SU-DHL-6 (cell line): ENCODE results near the gene TMEM129.

ENCODE experiments used
- H2AFZ ChIP-seq: fragments of 200-600 bp; sonication (generic); 2 replicates; pipeline ENCODE4 v1.6.1; 2014; ENCODE audit warnings: low read depth, mild to moderate bottlenecking, moderate library complexity, mixed read lengths, antibody characterized with exemption, low read length; ENCODE audit not compliant: severe bottlenecking
- H3F3A ChIP-seq: fragments of 200-600 bp; shearing (Covaris generic); 2 replicates; pipeline ENCODE4 v1.6.0; 2016; ENCODE audit warnings: antibody characterized with exemption, mild to moderate bottlenecking; ENCODE audit not compliant: insufficient read depth
- H3K27ac ChIP-seq: fragments of 200-600 bp; sonication (generic); 2 replicates; pipeline ENCODE4 v1.5.1; 2016; ENCODE audit warnings: low read depth, mild to moderate bottlenecking, low read length, moderate library complexity, mixed read lengths
- H3K27me3 ChIP-seq: fragments of 200-600 bp; sonication (generic), shearing (Covaris generic); 2 replicates; pipeline ENCODE4 v1.6.0; 2014; ENCODE audit warnings: mild to moderate bottlenecking, low read length
- H3K36me3 ChIP-seq: fragments of 200-600 bp; sonication (generic); 2 replicates; pipeline ENCODE4 v1.6.1; 2014; ENCODE audit warnings: mild to moderate bottlenecking, low read length, mixed read lengths
- H3K4me2 ChIP-seq: fragments of 300-600, 200-600 bp; shearing (Covaris generic), sonication (generic); 2 replicates; pipeline ENCODE4 v1.6.0; 2014; ENCODE audit warnings: low read length, low read depth, mild to moderate bottlenecking; ENCODE audit not compliant: poor library complexity, severe bottlenecking
- H3K4me3 ChIP-seq: fragments of 200-600 bp; sonication (generic); 2 replicates; pipeline ENCODE4 v1.5.1; 2014; ENCODE audit warnings: antibody characterized with exemption, low read length, mild to moderate bottlenecking, mixed read lengths; ENCODE audit not compliant: insufficient read depth, poor library complexity, severe bottlenecking
- H3K79me2 ChIP-seq: fragments of 200-600 bp; sonication (generic); 2 replicates; pipeline ENCODE4 v1.6.1; 2014; ENCODE audit warnings: mild to moderate bottlenecking, low read length, moderate library complexity; ENCODE audit not compliant: insufficient read depth
- H3K9ac ChIP-seq: fragments of 200-600 bp; sonication (generic); 2 replicates; pipeline ENCODE4 v1.7.0; 2014; ENCODE audit warnings: mild to moderate bottlenecking, low read length
- H3K9me2 ChIP-seq: fragments of 200-600 bp; sonication (generic); replicated peaks from 2 replicates; pipeline ENCODE4 v1.6.1; 2014; ENCODE audit warnings: low read length; ENCODE audit not compliant: insufficient read depth
- H3K9me3 ChIP-seq: fragments of 200-600 bp; sonication (generic); 2 replicates; pipeline ENCODE4 v1.6.1; 2014; ENCODE audit warnings: low read length, mixed read lengths; ENCODE audit not compliant: insufficient read depth
- H4K20me1 ChIP-seq: fragments of 200-600 bp; sonication (generic); 2 replicates; pipeline ENCODE4 v1.6.1; 2014; ENCODE audit warnings: low read depth, mild to moderate bottlenecking, antibody characterized with exemption, low read length, moderate library complexity, mixed read lengths
- EZH2phosphoT487 ChIP-seq: fragments of 200-600 bp; sonication (generic), shearing (Covaris generic); conservative IDR thresholded peaks from 2 replicates; pipeline ENCODE4 v1.6.1; 2018; ENCODE audit warnings: mild to moderate bottlenecking, antibody characterized with exemption, low read length, moderate library complexity, mixed read lengths
- TF ChIP-seq, protein P1 (sequence below): fragments of 200-600 bp; sonication (generic); IDR thresholded peaks from one replicate; pipeline ENCODE4 v1.5.1; 2017; ENCODE audit warnings: antibody characterized with exemption, mild to moderate bottlenecking, low read length, moderate library complexity; ENCODE audit not compliant: insufficient read depth, poor library complexity, severe bottlenecking

The TMEM129 gene

GRCh38 chr4:1676605-1677525 is 44.3 kb downstream of the TMEM129 start:
- Histone ChIP-seq H3K36me3 (no peaks in the 10 kb centered on the region), H3K9ac (no peak overlapping the region), H4K20me1 (no peaks in the 10 kb centered on the region), H3K27ac (no peak overlapping the region), H2AFZ (no peak overlapping the region), H3F3A (no peaks in the 10 kb centered on the region), H3K9me3 (no peaks in the 10 kb centered on the region), H3K79me2 (no peaks in the 10 kb centered on the region), H3K27me3 (no peaks in the 10 kb centered on the region), H3K4me3 (no peak overlapping the region), H3K4me2 (no peak overlapping the region), H3K9me2 (no peaks in the 10 kb centered on the region)
- no peak for TF ChIP-seq EZH2phosphoT487
- TF ChIP-seq, protein P1, sequence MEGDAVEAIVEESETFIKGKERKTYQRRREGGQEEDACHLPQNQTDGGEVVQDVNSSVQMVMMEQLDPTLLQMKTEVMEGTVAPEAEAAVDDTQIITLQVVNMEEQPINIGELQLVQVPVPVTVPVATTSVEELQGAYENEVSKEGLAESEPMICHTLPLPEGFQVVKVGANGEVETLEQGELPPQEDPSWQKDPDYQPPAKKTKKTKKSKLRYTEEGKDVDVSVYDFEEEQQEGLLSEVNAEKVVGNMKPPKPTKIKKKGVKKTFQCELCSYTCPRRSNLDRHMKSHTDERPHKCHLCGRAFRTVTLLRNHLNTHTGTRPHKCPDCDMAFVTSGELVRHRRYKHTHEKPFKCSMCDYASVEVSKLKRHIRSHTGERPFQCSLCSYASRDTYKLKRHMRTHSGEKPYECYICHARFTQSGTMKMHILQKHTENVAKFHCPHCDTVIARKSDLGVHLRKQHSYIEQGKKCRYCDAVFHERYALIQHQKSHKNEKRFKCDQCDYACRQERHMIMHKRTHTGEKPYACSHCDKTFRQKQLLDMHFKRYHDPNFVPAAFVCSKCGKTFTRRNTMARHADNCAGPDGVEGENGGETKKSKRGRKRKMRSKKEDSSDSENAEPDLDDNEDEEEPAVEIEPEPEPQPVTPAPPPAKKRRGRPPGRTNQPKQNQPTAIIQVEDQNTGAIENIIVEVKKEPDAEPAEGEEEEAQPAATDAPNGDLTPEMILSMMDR, result no peak

GRCh38 chr4:1675802-1676137 is 45.4 kb downstream of the TMEM129 start:
- Histone ChIP-seq H3K27me3 (no peaks in the 10 kb centered on the region), H3K4me2 (no peak overlapping the region), H3K9ac (no peak overlapping the region), H3K9me3 (no peaks in the 10 kb centered on the region), H3K36me3 (no peaks in the 10 kb centered on the region), H3K27ac (no peak overlapping the region), H2AFZ (no peak overlapping the region), H3F3A (no peaks in the 10 kb centered on the region), H4K20me1 (no peaks in the 10 kb centered on the region), H3K9me2 (no peaks in the 10 kb centered on the region), H3K79me2 (no peaks in the 10 kb centered on the region), H3K4me3 (no peak overlapping the region)
- TF ChIP-seq, protein P1, result no peak
- no peak for TF ChIP-seq EZH2phosphoT487

DNA sequence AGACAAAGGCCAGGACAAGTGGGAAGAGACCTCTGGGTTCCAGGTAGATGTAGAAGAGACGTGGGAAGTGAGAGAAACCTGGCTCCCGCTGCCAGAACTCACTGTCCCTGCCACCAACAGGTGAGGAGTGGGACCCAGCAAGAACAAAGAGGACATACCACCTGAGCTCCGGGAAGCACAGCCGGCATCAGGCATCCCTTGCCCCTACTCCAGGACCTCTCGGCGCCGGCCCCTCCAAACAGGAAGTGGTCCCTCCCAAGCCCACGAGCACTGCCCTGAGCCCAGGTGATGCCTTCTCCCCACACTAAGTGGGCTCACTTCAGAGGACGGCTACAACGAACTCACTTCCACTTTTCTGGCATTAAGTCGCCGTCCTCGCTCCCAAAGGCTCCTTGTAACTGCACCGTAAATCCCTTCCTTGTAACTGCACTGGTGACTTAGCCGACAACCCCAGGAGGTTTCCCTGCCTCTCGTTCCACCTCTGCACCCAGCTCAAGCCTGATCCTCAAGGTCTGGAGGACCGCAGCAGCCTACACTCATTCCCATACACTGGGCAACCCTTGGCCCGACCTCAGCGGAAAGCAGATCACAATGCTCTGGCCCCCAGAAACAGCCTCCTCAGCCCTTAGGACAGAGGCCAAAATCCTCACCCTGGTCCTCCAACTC is 45.9 kb downstream of the TMEM129 start:
- H2AFZ ChIP-seq, result no peak overlapping the region
- no peak overlapping the region for H3K9ac ChIP-seq

More for the DNA sequence above, 45.9 kb downstream of the TMEM129 start:
- Histone ChIP-seq H3K27ac (no peak overlapping the region), H3K27me3 (no peaks in the 10 kb centered on the region), H3F3A (no peaks in the 10 kb centered on the region), H3K4me3 (no peak overlapping the region), H3K79me2 (no peaks in the 10 kb centered on the region), H3K36me3 (no peaks in the 10 kb centered on the region), H3K9me2 (no peaks in the 10 kb centered on the region), H4K20me1 (no peaks in the 10 kb centered on the region), H3K9me3 (no peaks in the 10 kb centered on the region), H3K4me2 (no peak overlapping the region)
- no peak for TF ChIP-seq EZH2phosphoT487
- TF ChIP-seq, protein P1, result no peak
